ENCODE results near the gene LTB4R. TPM values are rescaled to one million over a fixed set of nuclear protein-coding genes. Genes with fewer than 3 reads are reported as not detected.
A peak's percentile ranks its signal among the peaks of the same experiment; 100 is the strongest.

The LTB4R gene
- total RNA-seq, 1 experiment from 2014 or later, result 11.1 TPM

- no peak for DNase-seq (ENCODE audit: extremely low read depth, low read depth)
Measured at GRCh38 chr14:24277606-24278321, 33.5 kb upstream of the LTB4R start.

- DNase-seq (ENCODE audit: extremely low read depth, low read depth), result no peak
Measured at GRCh38 chr14:24278424-24278823, 32.9 kb upstream of the LTB4R start.

GRCh38 chr14:24279301-24280186 lies 31.8 kb upstream of the LTB4R start:
- no peak for DNase-seq (ENCODE audit: extremely low read depth, low read depth)

- DNase-seq (ENCODE audit: extremely low read depth, low read depth), result no peak
Measured at GRCh38 chr14:24280797-24281460, 30.4 kb upstream of the LTB4R start.

- no peak for DNase-seq (ENCODE audit: extremely low read depth, low read depth)
Measured at GRCh38 chr14:24281636-24282035, 29.7 kb upstream of the LTB4R start.

- DNase-seq (ENCODE audit: extremely low read depth, low read depth), result no peak
Measured at GRCh38 chr14:24282736-24283135, 28.6 kb upstream of the LTB4R start.

- DNase-seq (ENCODE audit: extremely low read depth, low read depth), result no peak
Measured at GRCh38 chr14:24283796-24284460, 27.4 kb upstream of the LTB4R start.

- DNase-seq (ENCODE audit: extremely low read depth, low read depth), result no peak
Measured at GRCh38 chr14:24284501-24285035, 26.7 kb upstream of the LTB4R start.

GRCh38 chr14:24285351-24285750 lies 26.0 kb upstream of the LTB4R start:
- no peak for DNase-seq (ENCODE audit: extremely low read depth, low read depth)

- DNase-seq (ENCODE audit: extremely low read depth, low read depth), result no peak
Measured at GRCh38 chr14:24286996-24287395, 24.3 kb upstream of the LTB4R start.

- no peak for DNase-seq (ENCODE audit: extremely low read depth, low read depth)
Measured at GRCh38 chr14:24289649-24290280, 21.5 kb upstream of the LTB4R start.

GRCh38 chr14:24290746-24291145 lies 20.6 kb upstream of the LTB4R start:
- DNase-seq (ENCODE audit: extremely low read depth, low read depth), result no peak

GRCh38 chr14:24291446-24292117 lies 19.7 kb upstream of the LTB4R start:
- no peak for DNase-seq (ENCODE audit: extremely low read depth, low read depth)

GRCh38 chr14:24292118-24292807 lies 19.0 kb upstream of the LTB4R start:
- no peak for DNase-seq (ENCODE audit: extremely low read depth, low read depth)

- DNase-seq (ENCODE audit: extremely low read depth, low read depth), result no peak
Measured at GRCh38 chr14:24293525-24293924, 17.8 kb upstream of the LTB4R start.

GRCh38 chr14:24296341-24297157 lies 14.8 kb upstream of the LTB4R start:
- peak; percentile 84 for DNase-seq (ENCODE audit: extremely low read depth, low read depth)

GRCh38 chr14:24297190-24297964 lies 13.9 kb upstream of the LTB4R start:
- peak; percentile 54 for DNase-seq (ENCODE audit: extremely low read depth, low read depth)

All from NCI-H460 (cell line).